ENCODE data around the gene MYL3. TPM values are rescaled to one million over a fixed set of nuclear protein-coding genes. Genes with fewer than 3 reads are reported as not detected.
"Not testable (repeated sequence)": the region's sequence is repeated elsewhere in the genome, so short reads cannot be mapped to it uniquely, and the experiment has no call there.

MYL3 gene
- total RNA-seq (2014; rRNA removed; shearing (Covaris generic)): not detected in 2 replicates

GRCh38 chr3:46863261-46863782 lies at the start of gene MYL3:
Gene MYL3, minus strand, starts transcription at chr3:46863444. Its CDS starts 54 bp downstream, at chr3:46863390.
- no peaks in the 10 kb centered on the region for H3K9me3 ChIP-seq (replicated peaks)
- no peak for DNase-seq
- H3K36me3 ChIP-seq: no peaks in the 10 kb centered on the region
- H3K4me3 ChIP-seq: no peak within 1 kb of the TSS
- no peak within 1 kb of the TSS for H3K27ac ChIP-seq
- no peaks in the 10 kb centered on the region for H3K4me1 ChIP-seq
- no peaks in the 10 kb centered on the region for H3K27me3 ChIP-seq

DNA sequence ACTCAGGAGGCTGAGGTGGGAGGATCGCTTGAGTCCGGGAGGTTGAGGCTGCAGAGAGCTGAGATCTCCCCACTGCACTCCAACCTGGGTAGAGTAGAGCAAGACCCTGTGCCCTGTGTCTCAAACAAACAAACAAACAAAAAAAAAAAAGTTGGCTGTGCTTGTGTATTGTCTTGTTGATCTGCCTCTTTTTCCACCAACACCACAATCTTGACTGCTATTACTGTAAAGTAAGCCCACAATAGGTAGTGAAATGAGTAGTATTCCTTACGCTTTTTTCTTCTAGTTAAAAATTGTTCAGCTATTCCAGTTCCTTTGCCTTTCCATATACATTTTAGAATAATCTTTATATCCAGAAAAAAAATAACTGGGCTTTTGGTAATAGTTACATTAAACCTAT lies 49.7 kb upstream of the MYL3 start:
- H3K27me3 ChIP-seq: no peaks in the 10 kb centered on the region
- peaks cover 3% of the 10 kb centered on the region; the same call in 1 of the 2 replicates for H3K9me3 ChIP-seq (replicated peaks)
- peaks cover 13% of the 10 kb centered on the region for H3K36me3 ChIP-seq
- no peak for DNase-seq
- no peak overlapping the region for H3K27ac ChIP-seq
- H3K4me3 ChIP-seq: no peak overlapping the region
- H3K4me1 ChIP-seq: peaks cover 19% of the 10 kb centered on the region

DNA sequence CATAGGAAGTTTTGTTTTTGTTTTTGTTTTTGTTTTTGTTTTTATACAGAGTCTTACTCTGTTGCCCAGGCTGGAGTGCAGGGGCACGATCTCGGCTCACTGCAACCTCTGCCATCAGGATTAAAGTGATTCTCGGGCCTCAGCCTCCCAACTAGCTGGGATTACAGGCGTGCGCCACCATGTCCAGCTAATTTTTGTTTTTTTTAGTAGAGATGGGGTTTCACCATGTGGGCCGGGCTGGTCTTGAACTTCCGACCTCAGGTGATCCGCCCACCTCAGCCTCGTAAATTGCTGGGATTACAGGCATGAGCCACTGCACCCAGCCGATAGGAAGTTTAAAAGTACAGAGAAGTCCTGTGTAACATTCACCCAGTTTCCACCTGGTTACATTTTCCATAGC lies 47.7 kb upstream of the MYL3 start:
- DNase-seq; H3K36me3 ChIP-seq; H3K27ac ChIP-seq; H3K9me3 ChIP-seq (replicated peaks); H3K4me3 ChIP-seq; H3K27me3 ChIP-seq: not testable (repeated sequence)
- H3K4me1 ChIP-seq: peaks cover 19% of the 10 kb centered on the region

- Histone ChIP-seq H3K4me1 (peaks cover 19% of the 10 kb centered on the region), H3K9me3 (replicated peaks) (no peaks in the 10 kb centered on the region), H3K27me3 (peaks cover 3% of the 10 kb centered on the region; the same call in 1 of the 2 replicates), H3K36me3 (0 out of 2 replicates have a peak, but pooled peaks cover 2% of the 10 kb centered on the region), H3K27ac (peak overlapping the region; percentile 25; the same call in 1 of the 2 replicates), H3K4me3 (no peak overlapping the region)
- DNase-seq: no peak
Observed at GRCh38 chr3:46910166-46910760, 47.0 kb upstream of the MYL3 start.

DNA sequence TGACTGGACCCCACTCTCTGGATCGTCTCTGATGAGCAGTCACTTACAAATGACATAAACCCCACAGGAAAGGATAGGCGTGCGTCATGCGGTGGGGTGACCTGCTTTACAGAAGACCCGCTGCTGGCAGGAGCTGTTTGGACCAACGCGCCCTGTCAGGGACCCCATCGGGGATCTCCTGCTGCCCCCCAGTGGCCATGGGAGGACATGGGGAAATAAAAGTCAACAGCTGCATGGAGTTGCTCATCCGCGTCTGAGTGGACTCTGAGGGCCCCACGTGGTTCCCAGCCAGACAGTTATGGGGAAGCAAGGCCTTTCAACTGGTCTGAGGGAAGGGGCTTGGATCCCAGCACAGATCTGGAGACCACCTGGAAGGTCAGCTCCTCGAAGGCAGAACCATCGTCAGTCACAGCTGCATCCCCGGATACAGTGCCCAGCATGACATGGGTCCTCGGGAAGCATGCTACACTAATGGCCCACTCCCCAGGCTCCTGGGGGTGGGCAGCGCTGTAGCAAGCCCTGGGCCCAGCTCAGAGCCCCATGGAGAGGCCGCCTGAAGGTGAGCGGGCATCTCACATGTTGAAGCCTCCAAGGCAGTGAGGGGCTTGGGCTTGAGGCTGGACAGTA lies 46.4 kb upstream of the MYL3 start:
- Histone ChIP-seq H3K9me3 (replicated peaks) (no peaks in the 10 kb centered on the region), H3K4me1 (peaks cover 19% of the 10 kb centered on the region), H3K27ac (peak overlapping the region; percentile 25), H3K36me3 (0 out of 2 replicates have a peak, but pooled peaks cover 2% of the 10 kb centered on the region), H3K4me3 (no peak overlapping the region), H3K27me3 (peaks cover 3% of the 10 kb centered on the region; the same call in 1 of the 2 replicates)
- DNase-seq: peak; percentile 90 to 94

- Histone ChIP-seq H3K4me1 (peaks cover 14% of the 10 kb centered on the region), H3K27ac (no peak overlapping the region), H3K9me3 (replicated peaks) (no peaks in the 10 kb centered on the region), H3K27me3 (peaks cover 3% of the 10 kb centered on the region; the same call in 1 of the 2 replicates), H3K4me3 (no peak overlapping the region), H3K36me3 (0 out of 2 replicates have a peak, but pooled peaks cover 2% of the 10 kb centered on the region)
- no peak for DNase-seq
Observed at GRCh38 chr3:46908986-46909534, 45.8 kb upstream of the MYL3 start.

DNA sequence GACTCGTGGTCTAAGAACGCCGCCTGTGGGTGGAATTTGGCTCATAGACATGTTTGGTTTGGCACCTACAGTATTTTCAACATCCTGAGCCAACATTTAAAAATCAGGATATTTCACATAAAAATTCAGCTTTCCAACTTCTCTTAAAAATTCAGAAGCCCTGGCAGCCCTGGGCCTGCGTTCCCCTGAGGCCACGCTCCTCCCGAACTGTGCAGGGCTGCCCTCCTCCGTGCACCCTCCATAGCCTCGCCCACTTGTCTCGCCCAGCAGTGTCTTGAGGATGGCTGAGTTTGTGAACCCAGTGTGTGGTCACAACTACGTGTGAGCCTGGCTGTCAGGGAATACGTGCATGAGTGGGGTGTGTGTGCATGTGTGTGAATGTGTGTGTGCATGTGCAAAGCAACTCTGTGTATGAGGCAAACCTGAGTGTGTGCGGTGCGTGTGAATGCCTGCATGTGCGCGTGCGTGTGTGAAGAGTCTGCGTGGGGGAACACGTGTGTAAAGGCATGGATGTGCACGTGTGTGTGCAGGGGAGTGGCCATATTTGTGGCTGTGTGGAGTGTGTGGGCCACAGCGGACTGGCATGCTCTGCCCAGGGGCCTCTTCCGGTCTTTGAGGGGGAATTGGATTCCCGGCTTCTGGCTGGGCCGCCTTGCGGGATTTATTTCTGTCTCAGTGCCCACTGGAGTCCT lies 45.2 kb upstream of the MYL3 start:
- DNase-seq: peak in 1 of 2 experiments; percentile 33
- peaks cover 8% of the 10 kb centered on the region for H3K4me1 ChIP-seq
- H3K36me3 ChIP-seq: 0 out of 2 replicates have a peak, but pooled peaks cover 2% of the 10 kb centered on the region
- H3K9me3 ChIP-seq (replicated peaks): no peaks in the 10 kb centered on the region
- H3K27ac ChIP-seq: no peak overlapping the region
- peaks cover 3% of the 10 kb centered on the region; the same call in 1 of the 2 replicates for H3K27me3 ChIP-seq
- no peak overlapping the region for H3K4me3 ChIP-seq

- no peak overlapping the region for H3K4me3 ChIP-seq
- H3K27ac ChIP-seq: no peak overlapping the region
- no peak for DNase-seq
- H3K36me3 ChIP-seq: 0 out of 2 replicates have a peak, but pooled peaks cover 2% of the 10 kb centered on the region
- peaks cover 7% of the 10 kb centered on the region for H3K4me1 ChIP-seq
- H3K27me3 ChIP-seq: peaks cover 3% of the 10 kb centered on the region; the same call in 1 of the 2 replicates
- H3K9me3 ChIP-seq (replicated peaks): no peaks in the 10 kb centered on the region
Observed at GRCh38 chr3:46907960-46908293, 44.7 kb upstream of the MYL3 start.

DNA sequence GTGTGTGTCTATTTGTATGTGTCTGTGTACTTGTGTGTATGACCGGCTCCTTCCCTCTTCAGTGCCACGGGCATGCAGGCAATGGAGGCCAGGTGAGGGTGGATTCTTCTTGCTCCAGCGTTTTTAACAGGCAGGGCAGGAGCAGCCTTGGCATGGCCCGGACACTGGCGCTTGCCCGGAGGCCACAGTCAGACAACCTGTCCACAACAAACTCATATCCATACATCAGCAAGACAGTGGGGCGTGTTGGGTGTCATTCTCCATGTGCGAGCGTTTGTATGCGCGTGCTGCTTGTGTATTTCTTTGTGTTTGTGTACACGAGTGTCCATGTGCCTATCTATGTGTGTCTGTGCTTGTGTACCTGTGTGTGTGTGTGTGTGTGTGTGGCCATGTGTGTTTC lies 44.0 kb upstream of the MYL3 start:
- Histone ChIP-seq H3K4me3 (no peak overlapping the region), H3K36me3 (0 out of 2 replicates have a peak, but pooled peaks cover under 1% of the 10 kb centered on the region), H3K9me3 (replicated peaks) (no peaks in the 10 kb centered on the region), H3K4me1 (peaks cover 7% of the 10 kb centered on the region), H3K27ac (no peak overlapping the region), H3K27me3 (peaks cover 3% of the 10 kb centered on the region; the same call in 1 of the 2 replicates)
- no peak for DNase-seq

DNA sequence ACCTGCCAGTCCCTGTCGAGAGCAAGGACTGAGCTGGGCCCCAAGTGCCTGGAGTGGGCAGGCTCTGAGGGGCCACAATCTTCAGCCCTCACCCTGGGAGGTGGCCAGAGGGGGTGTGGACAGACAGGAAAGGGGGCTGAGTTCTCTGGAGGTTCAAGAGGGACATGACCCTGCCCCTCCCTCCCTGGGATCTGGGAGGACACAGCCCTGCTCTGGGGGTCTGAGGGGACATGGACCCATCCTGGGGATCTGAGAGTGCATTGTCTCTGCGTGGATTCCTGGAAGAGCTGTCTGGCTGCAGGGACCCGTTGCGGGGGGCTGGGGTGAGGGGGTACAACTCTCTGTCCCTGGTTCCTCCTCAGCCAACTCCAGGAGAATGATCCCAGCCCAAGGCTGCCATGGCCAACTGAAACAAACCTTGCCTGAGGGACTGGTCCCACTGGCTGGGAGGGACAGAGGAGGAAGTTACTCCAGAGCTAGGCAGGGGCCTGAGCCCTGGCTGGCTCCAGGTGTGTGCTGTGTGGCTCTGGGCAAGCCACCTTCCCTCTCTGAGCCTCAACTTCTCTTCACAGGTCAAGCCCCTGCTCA lies 43.3 kb upstream of the MYL3 start:
- DNase-seq: no peak
- Histone ChIP-seq H3K4me1 (peaks cover 7% of the 10 kb centered on the region), H3K27ac (no peak overlapping the region), H3K36me3 (no peaks in the 10 kb centered on the region), H3K4me3 (no peak overlapping the region), H3K27me3 (peaks cover 3% of the 10 kb centered on the region; the same call in 1 of the 2 replicates), H3K9me3 (replicated peaks) (no peaks in the 10 kb centered on the region)

- H3K4me3 ChIP-seq: no peak overlapping the region
- no peaks in the 10 kb centered on the region for H3K9me3 ChIP-seq (replicated peaks)
- no peak for DNase-seq
- peaks cover 3% of the 10 kb centered on the region; the same call in 1 of the 2 replicates for H3K27me3 ChIP-seq
- H3K27ac ChIP-seq: no peak overlapping the region
- peaks cover 7% of the 10 kb centered on the region for H3K4me1 ChIP-seq
- no peaks in the 10 kb centered on the region for H3K36me3 ChIP-seq
Observed at GRCh38 chr3:46905661-46906451, 42.6 kb upstream of the MYL3 start.

DNA sequence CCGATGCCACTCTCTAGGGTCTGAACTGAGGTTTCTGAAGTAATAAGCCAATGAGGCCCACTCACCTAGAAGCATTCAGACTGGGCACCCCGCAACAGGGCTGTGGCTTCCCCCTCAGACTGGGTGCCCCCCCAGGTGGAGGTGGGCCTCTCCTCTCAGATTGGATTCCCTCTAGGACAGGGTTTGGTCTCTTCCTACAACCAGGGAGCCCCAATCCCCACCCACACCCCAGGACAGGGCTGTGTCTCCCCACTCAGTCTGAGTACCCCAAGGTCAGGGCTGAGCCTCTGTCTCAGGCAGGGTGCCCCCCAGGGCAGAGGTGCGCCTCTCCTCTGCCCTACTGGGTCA lies 41.9 kb upstream of the MYL3 start:
- H3K27me3 ChIP-seq: peaks cover 3% of the 10 kb centered on the region; the same call in 1 of the 2 replicates

GRCh38 chr3:46904303-46905212 lies 41.3 kb upstream of the MYL3 start:
- Histone ChIP-seq H3K27ac (no peak overlapping the region), H3K4me3 (no peak overlapping the region), H3K4me1 (peaks cover 9% of the 10 kb centered on the region; the same call in 1 of the 2 replicates), H3K27me3 (peaks cover 3% of the 10 kb centered on the region; the same call in 1 of the 2 replicates), H3K9me3 (replicated peaks) (no peaks in the 10 kb centered on the region), H3K36me3 (no peaks in the 10 kb centered on the region)
- DNase-seq: no peak

More for the DNA sequence above, 41.9 kb upstream of the MYL3 start:
- no peak for DNase-seq
- Histone ChIP-seq H3K36me3 (no peaks in the 10 kb centered on the region), H3K4me3 (no peak overlapping the region), H3K9me3 (replicated peaks) (no peaks in the 10 kb centered on the region), H3K4me1 (peaks cover 7% of the 10 kb centered on the region), H3K27ac (no peak overlapping the region)
